CD4-positive, alpha-beta memory T cell (primary cell): ENCODE measurements around the gene KRTAP6-3. TPM values are rescaled to one million over a fixed set of nuclear protein-coding genes. Genes with fewer than 3 reads are reported as not detected.

ENCODE experiments used
- CTCF ChIA-PET: fragments of 350-600 bp; sonication (Branson Sonifier 250); formaldehyde crosslinking; loops from one replicate; lab custom pipeline; 2021; ENCODE audit warnings: inconsistent platforms; ENCODE audit not compliant: partially characterized antibody; lab: Charles Lee
- POLR2A ChIA-PET: fragments of 350-600 bp; sonication (Branson Sonifier 250); formaldehyde crosslinking; loops from one replicate; lab custom pipeline; 2021; ENCODE audit not compliant: partially characterized antibody; lab: Charles Lee
- DNase-seq, 5 donors: peaks; one replicate each; pipeline versions ENCODE4 v3.0.0 to v3.0.0-alpha.2; 2020 to 2022; ENCODE audit warnings: mixed read lengths in 1 of 5
- H3K27ac ChIP-seq: one replicate; pipeline ENCODE4 v1.7.0; 2013; ENCODE audit warnings: low read depth, low read length
- H3K27me3 ChIP-seq: 2 replicates; pipeline ENCODE4 v1.7.0; 2013; ENCODE audit warnings: mild to moderate bottlenecking, low read length, moderate library complexity; ENCODE audit not compliant: insufficient read depth
- H3K36me3 ChIP-seq: 2 replicates; pipeline ENCODE4 v1.7.0; 2013; ENCODE audit warnings: mild to moderate bottlenecking, low read length, moderate library complexity; ENCODE audit not compliant: insufficient read depth
- H3K4me1 ChIP-seq: 2 replicates; pipeline ENCODE4 v1.7.0; 2013; ENCODE audit warnings: mild to moderate bottlenecking, low read length, moderate library complexity; ENCODE audit not compliant: insufficient read depth
- H3K4me3 ChIP-seq, 2 donors: one replicate each; pipeline ENCODE4 v1.7.0; 2013; ENCODE audit warnings: low read length in 2 of 2, mild to moderate bottlenecking in 1 of 2
- H3K9me3 ChIP-seq, 2 donors: one replicate each; pipeline ENCODE4 v1.7.0; 2013; ENCODE audit warnings: low read length in 2 of 2, control low read depth in 1 of 2; ENCODE audit not compliant: control insufficient read depth in 1 of 2
- H3K27ac Mint-ChIP-seq, 7 donors: one replicate each; pipeline ENCODE4 v1.8.0; 2020 to 2021; ENCODE audit warnings: mixed read lengths in 7 of 7, mild to moderate bottlenecking in 6 of 7, inconsistent platforms in 3 of 7, moderate library complexity in 3 of 7
- H3K27me3 Mint-ChIP-seq, 2 donors: one replicate each; pipeline ENCODE4 v1.8.0; 2020 to 2021; ENCODE audit warnings: mixed read lengths in 2 of 2
- H3K36me3 Mint-ChIP-seq, 2 donors: one replicate each; pipeline ENCODE4 v1.8.0; 2020 to 2021; ENCODE audit warnings: mixed read lengths in 2 of 2, inconsistent platforms in 1 of 2, mild to moderate bottlenecking in 1 of 2
- H3K4me1 Mint-ChIP-seq, 4 donors: one replicate each; pipeline ENCODE4 v1.8.0; 2020 to 2021; ENCODE audit warnings: mixed read lengths in 4 of 4, mild to moderate bottlenecking in 1 of 4
- H3K4me3 Mint-ChIP-seq, 8 donors: one replicate each; pipeline ENCODE4 v1.8.0; 2020 to 2021; ENCODE audit warnings: mixed read lengths in 8 of 8, mild to moderate bottlenecking in 7 of 8, moderate library complexity in 6 of 8, inconsistent platforms in 3 of 8
- H3K9me3 Mint-ChIP-seq, 8 donors: one replicate each; pipeline ENCODE4 v1.8.0; 2020 to 2021; ENCODE audit warnings: mixed read lengths in 8 of 8, mild to moderate bottlenecking in 5 of 8, inconsistent platforms in 3 of 8, moderate library complexity in 1 of 8
- intact Hi-C: fragments of 100-400 bp; cut with micrococcal nuclease; formaldehyde crosslinking; loops from one replicate; pipeline ENCODE4 v1.15.1; 2023
- polyA plus RNA-seq, 2 donors: library from polyadenylated mRNA; unstranded; fragments of 300-500 nt; fragmentation: Illumina TruSeq; gene quantifications; one replicate each; pipeline ENCODE4 v1.2.3, GENCODE V29; 2021
- total RNA-seq, 2 experiments: library from RNA; stranded (reverse); gene quantifications; one replicate each; pipeline ENCODE4 v1.2.3, GENCODE V29; 2021

KRTAP6-3 gene
- total and polyA plus RNA-seq, 4 experiments from 2014 or later = not detected

DNA sequence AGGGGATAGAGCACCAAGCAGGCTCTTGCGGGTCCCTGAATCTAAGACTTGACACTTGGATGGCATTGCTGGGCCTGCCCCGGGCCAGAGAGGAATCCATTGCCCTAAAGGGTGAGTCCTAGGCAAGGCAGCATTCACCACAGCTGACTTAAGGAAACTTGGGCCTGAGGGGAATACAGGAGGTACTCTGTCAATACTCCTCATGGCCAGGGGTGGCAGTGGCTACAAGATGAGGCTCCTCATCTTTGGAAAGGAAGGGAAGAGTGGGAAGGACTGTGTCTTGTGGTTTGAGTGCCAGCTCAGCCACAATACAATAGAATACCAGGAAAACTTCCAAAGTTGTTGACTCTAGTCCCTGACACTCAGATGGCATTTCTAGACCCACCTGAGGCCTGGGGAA, 13.7 kb downstream of the KRTAP6-3 start:
- H3K9me3 Mint-ChIP-seq = peaks cover 0 to 12% (median 4%) of the 10 kb centered on the region in 8 donors
- H3K27ac Mint-ChIP-seq = no peak overlapping the region
- no peak overlapping the region for H3K27ac ChIP-seq
- H3K27me3 ChIP-seq = no peaks in the 10 kb centered on the region
- no peaks in the 10 kb centered on the region for H3K36me3 Mint-ChIP-seq
- intact Hi-C loops = no loop called here
- no peaks in the 10 kb centered on the region for H3K4me1 ChIP-seq
- no peak for DNase-seq
- H3K27me3 Mint-ChIP-seq = peaks cover 0 to 1% of the 10 kb centered on the region in 2 donors
- H3K9me3 ChIP-seq = no peaks in the 10 kb centered on the region
- no peaks in the 10 kb centered on the region for H3K4me1 Mint-ChIP-seq
- no peaks in the 10 kb centered on the region for H3K36me3 ChIP-seq
- no peak overlapping the region for H3K4me3 Mint-ChIP-seq
- no peak overlapping the region for H3K4me3 ChIP-seq
- ChIA-PET CTCF (no interaction called here), POLR2A (no interaction called here)

DNA sequence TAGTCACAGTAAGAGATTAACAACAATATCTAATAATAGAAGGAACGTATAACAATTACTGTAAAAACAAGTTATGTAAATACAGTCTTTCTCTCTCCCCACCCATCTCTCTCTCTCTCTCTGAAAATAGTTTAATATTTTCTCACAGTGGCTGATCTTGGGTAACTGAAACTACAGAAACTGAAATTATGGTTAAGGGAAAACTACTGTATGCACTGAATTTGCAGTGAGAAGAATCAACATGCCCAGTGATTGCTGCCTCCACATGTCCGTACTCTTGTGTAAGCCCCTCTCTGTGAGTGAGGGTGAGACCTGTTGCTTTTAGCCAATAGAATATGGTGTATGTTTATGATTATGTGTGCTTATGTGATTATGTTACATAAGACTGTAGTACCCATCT, 19.9 kb downstream of the KRTAP6-3 start:
- intact Hi-C loops = no loop called here
- CTCF ChIA-PET = no interaction called here

GRCh38 chr21:30613836-30614235, 21.6 kb downstream of the KRTAP6-3 start, which contains the start of gene KRTAP6-1:
Gene KRTAP6-1, minus strand, starts transcription at chr21:30613930. Its CDS starts 26 bp downstream, at chr21:30613904.
- no peak within 1 kb of the TSS for H3K4me3 ChIP-seq
- Mint-ChIP-seq H3K4me3 (no peak within 1 kb of the TSS), H3K27me3 (peaks cover 0 to 2% of the 10 kb centered on the region in 2 donors), H3K27ac (no peak within 1 kb of the TSS), H3K9me3 (peaks cover 0 to 6% (median under 1%) of the 10 kb centered on the region in 8 donors), H3K36me3 (no peaks in the 10 kb centered on the region), H3K4me1 (no peaks in the 10 kb centered on the region)
- no peaks in the 10 kb centered on the region for H3K9me3 ChIP-seq
- POLR2A ChIA-PET = no interaction called here
- no peaks in the 10 kb centered on the region for H3K36me3 ChIP-seq
- H3K27ac ChIP-seq = no peak within 1 kb of the TSS
- H3K4me1 ChIP-seq = no peaks in the 10 kb centered on the region
- CTCF ChIA-PET = no interaction called here
- no peaks in the 10 kb centered on the region for H3K27me3 ChIP-seq
- no peak for DNase-seq
- intact Hi-C loops = no loop called here

More for the DNA sequence above, 19.9 kb downstream of the KRTAP6-3 start:
- Mint-ChIP-seq H3K36me3 (no peaks in the 10 kb centered on the region), H3K9me3 (peaks cover 0 to 6% (median 2%) of the 10 kb centered on the region in 8 donors), H3K4me3 (no peak overlapping the region), H3K27me3 (peaks cover 0 to 4% of the 10 kb centered on the region in 2 donors), H3K27ac (no peak overlapping the region), H3K4me1 (no peaks in the 10 kb centered on the region)
- no peaks in the 10 kb centered on the region for H3K36me3 ChIP-seq
- no peaks in the 10 kb centered on the region for H3K9me3 ChIP-seq
- H3K4me3 ChIP-seq = no peak overlapping the region
- DNase-seq = no peak
- POLR2A ChIA-PET = no interaction called here
- H3K27ac ChIP-seq = no peak overlapping the region
- H3K27me3 ChIP-seq = no peaks in the 10 kb centered on the region
- H3K4me1 ChIP-seq = no peaks in the 10 kb centered on the region

- no peak overlapping the region for H3K4me3 Mint-ChIP-seq
- H3K36me3 Mint-ChIP-seq = no peaks in the 10 kb centered on the region
- H3K4me1 Mint-ChIP-seq = no peaks in the 10 kb centered on the region
- no peak for DNase-seq
- no peaks in the 10 kb centered on the region for H3K4me1 ChIP-seq
- H3K4me3 ChIP-seq = no peak overlapping the region
- intact Hi-C loops = no loop called here
- H3K27ac Mint-ChIP-seq = no peak overlapping the region
- H3K27ac ChIP-seq = no peak overlapping the region
- ChIA-PET POLR2A (no interaction called here), CTCF (no interaction called here)
- H3K9me3 Mint-ChIP-seq = peaks cover 0 to 6% (median under 1%) of the 10 kb centered on the region in 8 donors
- no peaks in the 10 kb centered on the region for H3K36me3 ChIP-seq
- peaks cover 0 to 2% of the 10 kb centered on the region in 2 donors for H3K27me3 Mint-ChIP-seq
- no peaks in the 10 kb centered on the region for H3K9me3 ChIP-seq
- H3K27me3 ChIP-seq = no peaks in the 10 kb centered on the region
Measured at GRCh38 chr21:30615199-30615598, 23.0 kb downstream of the KRTAP6-3 start.

DNA sequence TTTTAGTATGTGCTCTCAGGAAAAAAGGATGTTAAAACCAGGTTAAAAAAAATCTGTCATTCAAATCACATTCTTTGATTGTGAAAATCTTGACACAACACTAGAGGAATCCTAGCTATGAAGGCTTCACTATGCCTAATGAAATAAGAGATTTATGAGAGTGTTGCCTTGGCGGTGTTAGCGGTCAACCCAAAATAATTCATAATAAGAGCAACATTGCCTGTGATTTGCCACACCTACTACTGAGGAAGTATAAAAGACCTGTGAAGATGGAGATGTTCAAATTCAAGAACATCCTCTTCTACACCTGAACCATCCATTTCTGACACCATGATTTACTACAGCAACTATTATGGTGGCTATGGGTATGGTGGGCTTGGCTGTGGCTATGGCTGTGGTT, 23.9 kb downstream of the KRTAP6-3 start, which contains the start of gene KRTAP20-1:
TSS of gene KRTAP20-1 (plus strand) at position 301 of the 400 bp plus-strand sequence. CDS start at position 331, 30 bp downstream.
- intact Hi-C loops = no loop called here
- Histone ChIP-seq H3K4me3 (no peak within 1 kb of the TSS), H3K4me1 (no peaks in the 10 kb centered on the region), H3K27ac (no peak within 1 kb of the TSS), H3K9me3 (no peaks in the 10 kb centered on the region), H3K36me3 (no peaks in the 10 kb centered on the region), H3K27me3 (no peaks in the 10 kb centered on the region)
- ChIA-PET POLR2A (no interaction called here), CTCF (no interaction called here)
- DNase-seq = no peak
- Mint-ChIP-seq H3K27ac (no peak within 1 kb of the TSS), H3K27me3 (peaks cover 0 to 2% of the 10 kb centered on the region in 2 donors), H3K36me3 (no peaks in the 10 kb centered on the region), H3K4me1 (no peaks in the 10 kb centered on the region), H3K4me3 (no peak within 1 kb of the TSS), H3K9me3 (peaks cover 0 to 3% (median 0%) of the 10 kb centered on the region in 8 donors)

DNA sequence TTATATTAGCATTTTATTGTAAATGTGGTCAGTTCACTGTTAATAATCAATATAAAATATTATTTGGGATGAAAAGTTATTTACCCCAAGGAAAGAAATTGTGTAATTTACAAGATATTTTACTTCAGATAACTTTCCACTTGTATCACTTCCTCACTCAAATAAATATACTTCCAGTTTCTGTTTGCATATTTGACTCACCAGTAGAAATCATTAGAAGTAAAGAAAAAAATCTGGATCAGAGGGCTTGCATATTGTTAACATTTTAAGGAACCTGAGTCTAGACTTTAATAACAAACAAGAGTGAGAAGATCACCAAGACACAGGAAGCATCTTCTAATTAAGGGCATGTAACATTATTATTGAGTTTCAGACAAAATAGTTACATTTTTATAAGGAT, 27.8 kb downstream of the KRTAP6-3 start:
- Mint-ChIP-seq H3K4me3 (no peak overlapping the region), H3K27me3 (peaks cover 0 to 2% of the 10 kb centered on the region in 2 donors), H3K9me3 (peaks cover 0 to 3% (median 0%) of the 10 kb centered on the region in 8 donors), H3K36me3 (no peaks in the 10 kb centered on the region), H3K4me1 (no peaks in the 10 kb centered on the region), H3K27ac (no peak overlapping the region)
- Histone ChIP-seq H3K9me3 (no peaks in the 10 kb centered on the region), H3K4me1 (no peaks in the 10 kb centered on the region), H3K36me3 (no peaks in the 10 kb centered on the region), H3K27ac (no peak overlapping the region), H3K27me3 (no peaks in the 10 kb centered on the region), H3K4me3 (no peak overlapping the region)
- ChIA-PET POLR2A (no interaction called here), CTCF (no interaction called here)
- DNase-seq = no peak
- intact Hi-C loops = no loop called here

- Histone ChIP-seq H3K27me3 (no peaks in the 10 kb centered on the region), H3K27ac (no peak within 1 kb of the TSS), H3K9me3 (no peaks in the 10 kb centered on the region), H3K4me3 (no peak within 1 kb of the TSS), H3K4me1 (no peaks in the 10 kb centered on the region), H3K36me3 (no peaks in the 10 kb centered on the region)
- ChIA-PET POLR2A (no interaction called here), CTCF (no interaction called here)
- Mint-ChIP-seq H3K36me3 (no peaks in the 10 kb centered on the region), H3K4me1 (no peaks in the 10 kb centered on the region), H3K9me3 (peaks cover 0 to 3% (median 0%) of the 10 kb centered on the region in 8 donors), H3K27me3 (peaks cover 0 to 2% of the 10 kb centered on the region in 2 donors), H3K4me3 (no peak within 1 kb of the TSS), H3K27ac (no peak within 1 kb of the TSS)
- intact Hi-C loops = no loop called here
- no peak for DNase-seq
Measured at GRCh38 chr21:30620522-30620921, 28.3 kb downstream of the KRTAP6-3 start, which contains the start of gene KRTAP20-4. Gene KRTAP20-4, plus strand, starts transcription at chr21:30620627.
